ENCODE results near the gene RAB28.

Gene RAB28

DNA sequence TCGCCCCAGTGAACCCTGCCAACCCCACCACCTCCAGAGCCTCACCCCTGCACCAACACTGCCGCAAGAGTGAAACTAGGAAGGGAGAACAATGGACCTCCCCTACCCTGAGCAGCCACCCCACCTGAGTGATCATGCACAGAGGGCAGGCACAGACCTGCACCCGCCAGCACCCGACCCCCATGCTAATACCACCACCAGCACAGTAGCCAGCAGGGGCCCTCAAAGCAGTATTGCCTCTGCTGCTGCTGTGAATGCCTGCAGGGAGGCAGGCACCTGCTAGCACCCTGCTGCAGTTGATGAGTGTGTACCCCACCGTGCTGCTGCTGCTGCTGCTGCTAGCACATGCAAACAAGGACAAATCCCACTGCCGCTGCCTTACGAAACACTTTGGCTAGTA is 100.1 kb downstream of the RAB28 start:
- DNase-seq (ENCODE audit: low read depth in 1 of 2, low spot score in 1 of 2), result no peak

DNA sequence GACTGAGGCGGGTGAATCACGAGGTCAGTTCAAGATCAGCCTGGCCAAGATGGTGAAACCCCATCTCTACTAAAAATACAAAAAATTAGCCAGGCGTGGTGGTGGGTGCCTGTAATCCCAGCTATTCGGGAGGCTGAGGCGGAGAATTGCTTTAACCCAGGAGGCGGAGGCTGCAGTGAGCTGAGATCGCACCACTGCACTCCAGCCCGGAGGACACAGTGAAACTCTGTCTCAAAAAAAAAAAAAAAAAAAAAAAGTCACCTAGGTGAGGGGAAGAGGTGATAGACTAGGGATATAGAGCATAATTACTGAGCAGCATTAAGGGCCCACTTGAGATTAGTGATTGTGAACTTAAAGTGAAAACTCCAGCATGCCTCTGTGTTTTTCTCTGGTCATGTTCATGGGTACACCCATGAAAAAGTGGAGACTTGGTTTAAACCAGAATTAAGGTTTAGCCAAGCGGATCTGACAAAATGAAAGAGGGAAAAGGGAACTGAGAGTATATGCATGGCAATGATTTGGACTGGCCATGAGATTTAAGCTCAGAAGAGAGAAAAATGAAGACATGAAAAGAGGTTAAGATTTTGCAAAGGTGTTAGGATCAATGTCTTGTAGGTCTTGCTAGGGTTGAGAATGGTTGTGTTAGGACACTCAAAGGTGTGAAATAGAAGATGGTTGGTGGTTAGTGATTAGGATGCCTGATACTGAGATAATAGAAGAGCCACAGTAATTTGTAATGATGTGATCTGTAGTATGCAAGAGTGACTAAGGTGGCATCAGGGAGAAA is 105.0 kb downstream of the RAB28 start:
- no peak for DNase-seq (ENCODE audit: low read depth in 1 of 2, low spot score in 1 of 2)

DNA sequence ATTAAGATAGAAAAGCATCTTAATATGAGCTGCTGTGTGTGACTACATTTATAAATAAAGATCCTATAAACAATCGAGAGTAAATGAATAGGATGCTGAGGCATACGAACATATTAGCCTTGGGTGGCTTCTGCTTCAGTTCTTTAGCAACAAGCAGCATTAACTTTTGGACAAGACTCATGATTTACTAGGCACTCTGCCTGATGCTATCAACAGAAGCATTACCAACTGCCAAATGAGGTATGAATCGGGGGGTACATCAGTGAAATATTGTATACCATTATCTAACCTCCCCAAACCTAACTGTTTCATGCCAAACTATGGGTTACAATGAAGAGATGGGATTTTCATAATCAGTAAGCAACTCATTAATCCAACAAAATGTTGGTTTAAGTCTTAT is 113.1 kb downstream of the RAB28 start:
- DNase-seq (ENCODE audit: low read depth in 1 of 2, low spot score in 1 of 2), result no peak

GRCh38 chr4:13368217-13368616 is 115.9 kb downstream of the RAB28 start:
- DNase-seq (ENCODE audit: low read depth in 1 of 2, low spot score in 1 of 2), result no peak

GRCh38 chr4:13367691-13368090 is 116.4 kb downstream of the RAB28 start:
- no peak for DNase-seq (ENCODE audit: low read depth in 1 of 2, low spot score in 1 of 2)

DNA sequence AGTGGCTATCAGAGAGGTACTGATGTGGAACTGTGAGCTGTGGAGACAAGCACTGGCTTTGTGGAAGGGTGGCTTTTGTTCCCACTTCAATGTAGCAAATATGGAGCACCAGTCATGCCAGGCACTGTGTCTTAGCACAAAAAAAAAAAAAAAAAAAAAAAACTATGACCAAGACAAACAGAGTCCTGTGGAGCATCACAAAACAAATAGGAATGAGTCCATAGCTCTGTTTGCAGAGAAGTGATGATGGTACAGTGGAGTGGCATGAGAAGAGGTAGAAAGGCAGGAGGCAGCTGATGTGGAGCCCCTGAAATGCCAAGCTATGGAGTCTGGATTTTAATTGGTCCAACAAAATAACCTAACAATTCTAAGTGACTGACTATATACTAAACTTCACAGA is 116.9 kb downstream of the RAB28 start:
- no peak for DNase-seq (ENCODE audit: low read depth in 1 of 2, low spot score in 1 of 2)

- no peak for DNase-seq (ENCODE audit: low read depth in 1 of 2, low spot score in 1 of 2)
Measured at GRCh38 chr4:13365195-13365594, 118.9 kb downstream of the RAB28 start.

- DNase-seq (ENCODE audit: low read depth in 1 of 2, low spot score in 1 of 2), result no peak
Measured at GRCh38 chr4:13364653-13365052, 119.5 kb downstream of the RAB28 start.

DNA sequence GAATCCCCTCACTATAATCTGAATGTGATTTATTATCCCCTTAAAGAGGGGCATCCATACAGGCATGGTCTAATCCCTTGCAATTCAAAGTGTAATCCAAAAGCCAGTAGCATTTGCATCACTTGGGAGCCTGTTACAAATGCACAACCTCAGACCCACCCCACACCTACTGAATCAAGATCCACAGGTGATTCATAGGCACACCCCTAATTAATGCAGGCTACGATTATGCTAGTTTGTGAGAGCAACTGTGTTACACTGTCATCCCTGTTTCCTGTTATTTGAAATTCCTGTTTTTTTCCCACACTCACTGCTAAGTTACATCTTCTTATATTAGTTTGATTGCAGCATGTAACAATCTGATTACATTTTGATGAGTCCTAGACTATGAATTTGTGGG is 120.0 kb downstream of the RAB28 start:
- DNase-seq (ENCODE audit: low read depth in 1 of 2, low spot score in 1 of 2), result no peak

DNA sequence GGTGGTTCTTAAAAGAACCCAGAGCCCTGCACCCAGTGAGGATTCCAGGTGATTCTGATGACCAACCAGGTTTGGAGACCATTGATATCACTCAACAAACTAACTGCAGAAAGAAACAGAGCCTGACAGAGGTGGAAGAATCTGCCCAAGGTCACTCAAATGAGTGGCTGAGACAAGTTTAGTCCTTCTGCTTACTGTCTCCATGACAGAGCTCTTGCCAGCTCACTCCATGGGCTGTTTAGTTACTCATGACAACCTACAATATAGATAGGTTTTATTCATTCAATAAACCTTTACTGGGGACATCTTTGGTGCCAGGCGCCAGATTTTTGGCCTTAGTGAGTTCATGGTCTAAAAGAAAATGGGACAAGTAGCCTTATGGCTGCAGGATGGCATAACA is 124.3 kb downstream of the RAB28 start:
- DNase-seq (ENCODE audit: low read depth in 1 of 2, low spot score in 1 of 2), result no peak

DNA sequence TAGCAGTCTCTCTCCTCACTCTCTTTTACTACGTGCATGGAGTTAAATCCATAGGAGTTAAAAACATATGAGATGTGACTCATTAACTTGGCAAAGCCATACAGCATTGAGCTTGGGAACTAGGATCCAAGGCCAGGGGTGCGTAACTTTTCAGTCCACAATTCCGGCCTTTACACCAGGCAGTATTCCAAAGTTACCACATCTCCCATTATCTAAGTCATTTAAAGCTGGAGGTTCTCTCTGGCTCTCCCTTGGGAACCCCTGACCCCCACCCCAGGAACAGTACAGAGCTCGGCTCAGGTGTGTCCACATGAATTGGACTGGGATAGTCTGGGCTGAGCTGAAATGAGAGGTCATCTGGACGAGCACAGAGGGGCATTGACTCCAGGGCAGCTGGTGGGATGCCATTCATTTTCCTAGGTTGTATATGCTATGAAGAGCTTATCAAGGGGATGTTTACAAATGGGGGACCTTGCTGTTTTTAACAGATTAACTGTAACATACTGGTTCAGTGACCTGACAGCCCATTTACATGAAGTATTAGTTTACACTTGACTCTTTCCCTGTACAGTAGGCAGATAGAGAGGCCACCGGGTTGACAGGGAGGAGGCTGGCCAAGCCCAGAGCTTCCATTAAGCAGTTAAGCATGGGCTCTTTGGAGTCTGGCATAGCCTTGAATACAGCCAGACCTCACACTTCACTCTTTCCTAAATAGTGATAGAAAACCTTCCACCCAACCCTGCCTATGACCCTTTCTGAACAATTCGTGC is 128.8 kb downstream of the RAB28 start:
- no peak for DNase-seq (ENCODE audit: low read depth in 1 of 2, low spot score in 1 of 2)

DNA sequence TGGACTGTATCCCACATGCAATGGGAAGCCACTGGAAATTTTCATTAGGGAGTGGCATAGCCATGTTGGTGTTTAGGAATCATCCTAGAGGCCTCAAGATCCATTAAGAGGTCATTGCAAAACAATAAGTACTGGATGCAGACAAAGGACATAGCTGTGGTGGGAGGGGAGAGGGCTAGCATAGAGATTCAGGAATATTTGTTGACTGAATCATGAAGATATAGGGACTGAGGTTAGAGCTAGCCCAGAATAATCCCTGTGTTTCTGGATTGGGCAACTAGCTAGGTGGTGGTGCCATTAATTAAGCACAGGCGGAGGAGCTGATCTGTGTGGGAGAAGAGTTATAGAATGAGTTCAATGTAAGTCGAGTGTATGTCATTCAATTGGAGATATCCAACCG is 135.0 kb downstream of the RAB28 start:
- DNase-seq (ENCODE audit: low read depth in 1 of 2, low spot score in 1 of 2), result no peak

DNA sequence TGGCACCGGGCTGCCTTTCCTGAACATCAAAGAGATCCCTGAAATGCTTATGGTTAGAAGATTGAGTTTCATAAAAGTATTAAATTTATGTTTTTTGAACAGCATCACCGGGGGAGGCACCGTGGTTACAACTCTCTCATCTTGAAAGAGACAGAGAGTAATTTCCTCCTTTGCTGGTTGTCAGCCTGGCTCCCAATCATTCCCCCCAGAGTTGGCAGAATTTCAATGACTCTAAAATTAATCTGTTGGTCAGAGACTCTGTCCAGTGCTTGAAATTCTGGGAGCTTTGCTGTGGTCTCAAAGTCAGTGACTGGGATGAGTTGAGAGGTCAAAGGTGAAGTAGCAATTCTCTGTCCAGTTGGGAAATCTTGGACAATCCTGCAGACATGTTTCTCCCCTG is 135.9 kb downstream of the RAB28 start:
- DNase-seq (ENCODE audit: low read depth in 1 of 2, low spot score in 1 of 2), result no peak

- DNase-seq (ENCODE audit: low read depth in 1 of 2, low spot score in 1 of 2), result no peak
Measured at GRCh38 chr4:13347517-13348125, 136.5 kb downstream of the RAB28 start.

- no peak for DNase-seq (ENCODE audit: low read depth in 1 of 2, low spot score in 1 of 2)
Measured at GRCh38 chr4:13344216-13344615, 139.9 kb downstream of the RAB28 start.

GRCh38 chr4:13340672-13341071 is 143.5 kb downstream of the RAB28 start:
- no peak for DNase-seq (ENCODE audit: low read depth in 1 of 2, low spot score in 1 of 2)

- no peak for DNase-seq (ENCODE audit: low read depth in 1 of 2, low spot score in 1 of 2)
Measured at GRCh38 chr4:13331827-13332226, 152.3 kb downstream of the RAB28 start.

GRCh38 chr4:13329963-13330362 is 154.2 kb downstream of the RAB28 start:
- no peak for DNase-seq (ENCODE audit: low read depth in 1 of 2, low spot score in 1 of 2)

DNA sequence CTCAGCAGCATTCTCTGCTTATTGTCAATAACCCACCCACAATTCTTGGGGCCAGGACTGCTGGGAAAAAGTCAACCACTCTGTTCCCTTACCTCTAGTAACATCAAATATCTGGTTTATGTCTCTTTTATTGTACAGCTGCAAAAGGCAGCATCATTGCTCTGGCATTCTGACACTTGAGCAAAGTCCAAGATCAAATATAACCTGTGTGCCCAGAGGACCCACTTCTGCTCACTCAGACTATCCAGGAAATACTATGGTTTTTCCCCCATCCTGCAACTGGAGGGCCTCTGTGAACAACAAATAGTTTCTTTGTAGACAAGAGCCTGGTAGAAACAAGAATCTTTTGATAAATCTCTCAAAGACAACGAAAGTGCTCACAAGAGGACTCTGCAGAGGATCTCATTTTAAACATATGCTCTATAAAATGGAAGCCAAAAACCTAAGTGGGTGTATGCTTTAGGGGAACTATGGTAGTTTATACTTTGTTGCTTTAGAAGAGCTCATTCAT is 154.7 kb downstream of the RAB28 start:
- no peak for DNase-seq (ENCODE audit: low read depth in 1 of 2, low spot score in 1 of 2)

- no peak for DNase-seq (ENCODE audit: low read depth in 1 of 2, low spot score in 1 of 2)
Measured at GRCh38 chr4:13328591-13328990, 155.5 kb downstream of the RAB28 start.

DNA sequence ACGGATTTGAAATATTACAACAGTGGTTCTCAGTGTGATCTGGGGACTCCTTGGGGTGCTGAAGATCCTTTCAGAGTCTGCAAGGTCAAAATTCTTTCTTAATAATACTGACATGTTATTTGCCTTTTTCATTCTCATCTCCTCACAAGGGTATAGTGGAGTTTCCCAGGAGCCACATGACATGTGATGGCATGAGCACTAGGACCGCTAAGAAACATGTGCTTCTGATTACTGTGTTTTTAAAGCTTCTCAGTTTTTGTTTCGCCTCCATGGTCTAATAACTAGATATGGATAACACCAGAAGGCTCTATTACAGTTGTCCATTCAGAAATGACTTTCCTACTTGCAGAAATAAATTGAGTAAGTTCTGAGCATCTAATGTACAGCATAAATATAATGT is 156.1 kb downstream of the RAB28 start:
- DNase-seq (ENCODE audit: low read depth in 1 of 2, low spot score in 1 of 2), result no peak

- DNase-seq (ENCODE audit: low read depth in 1 of 2, low spot score in 1 of 2), result no peak
Measured at GRCh38 chr4:13325744-13326143, 158.4 kb downstream of the RAB28 start.
